HuH-7 (cell line): Measurements from ENCODE around the gene MYO1D.

Experiments used
- DNase-seq: peaks from one replicate; pipeline ENCODE4 v3.0.0; 2011; ENCODE audit warnings: low spot score

MYO1D gene

DNA sequence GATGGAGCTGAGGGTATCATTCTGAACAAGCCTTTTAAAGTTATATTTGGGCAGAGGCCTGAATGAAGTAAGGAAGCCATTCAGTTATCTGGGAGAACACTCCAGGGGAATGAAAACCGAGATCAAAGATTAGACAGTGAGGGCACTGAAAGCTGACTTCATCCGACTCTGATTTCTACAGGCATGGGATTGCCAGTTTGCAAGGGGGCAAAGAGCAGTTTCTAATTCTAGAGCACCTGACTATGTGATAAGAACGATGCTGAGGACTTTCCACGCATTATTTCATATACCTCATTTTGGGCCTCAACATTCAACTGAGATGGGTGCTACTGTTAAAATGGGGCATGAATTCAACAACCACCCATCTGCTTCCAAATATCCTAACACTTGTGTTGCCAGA is 254.4 kb downstream of the MYO1D start:
- no peak for DNase-seq

DNA sequence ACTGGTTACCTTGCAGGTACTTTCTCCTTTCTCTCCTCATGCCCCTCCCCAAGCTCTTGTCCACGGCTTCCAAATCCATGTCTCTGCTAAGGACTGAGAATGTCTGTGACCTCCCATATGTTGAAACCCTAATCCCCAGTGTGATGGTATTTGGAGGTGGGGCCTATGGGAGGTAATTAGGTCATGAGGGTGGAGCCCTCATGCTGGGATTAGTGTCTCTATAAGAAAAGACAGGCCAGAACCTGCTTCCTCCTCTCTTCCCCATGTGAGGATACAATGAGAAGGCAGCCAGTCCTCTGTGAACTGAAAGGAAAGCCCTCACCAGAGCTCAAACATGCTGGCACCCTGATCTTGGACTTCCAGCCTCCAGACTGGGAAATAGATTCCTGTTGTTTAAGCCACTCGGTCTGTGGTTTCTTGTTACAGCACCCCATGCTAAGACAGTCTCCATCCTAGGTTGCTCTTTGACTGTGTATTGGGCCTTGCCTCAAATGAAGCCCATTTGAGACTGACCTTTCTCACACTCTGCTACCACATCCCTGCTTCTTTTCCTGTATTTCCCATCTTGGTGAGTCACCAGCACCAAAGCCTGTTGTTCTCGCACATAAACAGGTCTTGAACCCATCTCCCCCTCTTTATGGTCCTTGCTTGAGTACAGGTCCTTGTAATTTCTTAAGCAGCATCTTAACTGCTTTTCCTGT is 255.2 kb downstream of the MYO1D start:
- DNase-seq = no peak

DNA sequence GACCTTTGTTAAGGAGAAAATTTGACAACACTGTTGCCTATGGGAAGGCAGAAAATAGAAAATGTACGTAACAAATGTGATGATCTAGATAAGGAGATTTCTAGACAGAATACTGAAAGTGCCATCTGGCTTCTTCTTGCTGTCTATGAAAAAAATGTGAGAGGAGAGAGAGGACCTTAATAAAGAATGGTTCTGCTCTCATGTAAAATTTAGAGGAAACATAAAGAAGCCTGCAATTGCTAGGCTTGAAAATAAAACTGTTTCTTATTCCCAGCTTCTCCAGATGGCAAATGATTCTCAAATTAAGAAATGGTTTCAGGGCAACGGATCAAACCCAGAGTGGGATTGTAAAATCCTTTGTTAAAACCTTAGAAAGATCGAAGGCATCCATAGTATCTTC is 261.6 kb downstream of the MYO1D start:
- no peak for DNase-seq

DNA sequence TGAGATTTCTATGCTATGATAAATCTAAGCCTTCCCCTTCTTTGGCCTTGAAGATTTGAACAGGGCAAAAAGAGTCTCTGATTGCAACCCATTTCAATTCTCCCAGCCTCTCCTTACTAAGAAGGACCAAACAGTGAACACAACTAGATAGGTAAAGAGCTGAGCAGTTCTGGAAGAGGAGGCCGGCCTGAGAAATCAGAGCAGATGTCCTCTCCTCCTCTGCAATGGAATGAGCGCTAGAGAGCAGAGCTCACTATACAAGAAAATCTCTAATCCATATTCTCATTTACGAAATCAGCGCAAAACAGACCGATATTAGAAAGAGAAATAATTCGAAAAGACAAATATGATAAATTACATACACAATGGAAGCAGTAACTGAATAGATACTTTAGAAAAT is 266.0 kb downstream of the MYO1D start:
- no peak for DNase-seq

DNA sequence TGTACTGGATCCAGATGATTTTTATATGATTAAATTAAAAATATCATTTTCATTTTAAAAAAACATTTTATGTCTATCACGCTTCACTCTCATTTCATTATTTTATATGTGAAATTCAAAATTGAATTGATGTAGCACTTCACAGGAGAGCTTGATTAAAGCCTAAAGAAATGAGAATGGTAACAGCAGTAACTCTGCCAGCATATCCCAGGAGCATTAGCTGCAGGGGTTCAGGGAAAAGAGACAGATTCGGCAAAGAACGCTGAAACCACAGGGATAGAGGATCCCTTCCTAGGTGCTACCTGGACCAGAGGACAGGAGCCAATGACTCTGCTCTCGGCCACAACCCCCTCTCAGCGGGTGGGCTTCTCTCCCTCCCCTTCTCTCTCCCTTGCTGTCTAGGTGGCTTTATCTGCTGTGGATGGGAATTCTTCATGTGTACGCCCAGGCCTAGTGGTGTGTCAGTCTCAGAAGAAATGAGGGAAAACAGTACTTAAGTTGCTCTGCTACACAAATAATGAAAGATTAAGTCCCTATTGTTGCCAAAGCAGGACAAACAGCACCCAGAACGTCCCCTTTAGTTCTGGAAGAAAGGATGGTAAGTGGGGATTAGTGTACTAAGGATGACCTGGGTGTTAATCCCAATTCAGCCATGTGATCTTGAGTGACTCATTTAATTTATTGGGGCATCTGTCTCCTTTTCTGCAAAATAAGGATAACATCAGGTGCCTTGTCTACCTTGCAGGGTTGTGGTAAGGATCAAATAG is 266.9 kb downstream of the MYO1D start:
- no peak for DNase-seq

DNA sequence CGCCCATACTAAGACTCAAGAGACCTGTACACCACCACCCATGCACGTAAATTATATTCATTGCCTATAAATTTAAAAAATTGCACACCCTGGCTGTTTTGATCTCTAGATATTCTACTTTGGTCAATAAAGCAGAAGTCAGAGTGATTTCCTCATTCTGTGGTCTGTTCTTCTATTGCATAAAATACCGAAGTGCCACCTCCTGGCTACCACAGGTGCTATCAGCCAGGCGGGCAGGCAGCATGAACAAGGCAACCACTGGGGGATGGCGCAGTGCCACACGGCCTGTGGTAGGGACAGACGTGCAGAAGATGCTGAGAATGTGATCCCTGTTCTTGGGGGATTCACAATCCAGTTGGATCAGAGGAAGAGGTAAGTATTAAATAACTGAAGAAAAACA is 267.8 kb downstream of the MYO1D start:
- no peak for DNase-seq

DNA sequence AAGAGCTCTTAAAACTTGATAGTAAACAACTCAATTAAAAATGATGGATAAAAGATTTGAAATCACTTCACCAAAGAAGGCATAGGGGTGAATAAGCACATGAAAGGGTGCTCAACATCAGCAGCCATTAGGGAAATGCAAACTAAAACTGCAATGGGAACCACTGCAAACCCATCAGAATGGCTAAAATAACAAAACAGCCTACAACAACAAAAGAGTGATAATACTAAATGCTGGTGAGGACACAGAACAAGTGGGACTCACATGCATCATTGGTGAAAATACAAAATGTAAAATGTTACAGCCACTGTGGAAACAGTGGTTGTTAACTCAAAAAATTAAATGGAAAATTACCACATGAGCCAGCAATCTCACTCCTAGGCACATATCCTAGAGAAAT is 268.7 kb downstream of the MYO1D start:
- no peak for DNase-seq

DNA sequence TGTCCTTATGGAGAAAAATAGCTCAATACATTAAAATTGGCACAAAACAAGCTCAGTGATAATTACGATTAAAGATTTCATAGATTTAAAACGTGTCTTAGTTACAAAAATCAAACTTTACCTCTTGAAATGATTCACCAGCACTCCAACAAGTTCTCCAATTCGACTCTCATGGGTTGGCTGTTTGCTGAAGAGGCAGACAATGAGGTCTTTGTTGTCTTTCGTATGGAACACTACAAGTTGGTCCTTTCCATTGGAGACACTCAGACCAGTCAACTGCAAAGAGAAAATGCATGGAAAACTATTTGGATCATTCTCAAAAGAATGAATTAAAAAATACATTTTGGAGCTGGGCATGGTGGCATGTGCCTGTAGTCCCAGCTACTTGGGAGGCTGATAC is 272.0 kb downstream of the MYO1D start:
- DNase-seq = no peak

DNA sequence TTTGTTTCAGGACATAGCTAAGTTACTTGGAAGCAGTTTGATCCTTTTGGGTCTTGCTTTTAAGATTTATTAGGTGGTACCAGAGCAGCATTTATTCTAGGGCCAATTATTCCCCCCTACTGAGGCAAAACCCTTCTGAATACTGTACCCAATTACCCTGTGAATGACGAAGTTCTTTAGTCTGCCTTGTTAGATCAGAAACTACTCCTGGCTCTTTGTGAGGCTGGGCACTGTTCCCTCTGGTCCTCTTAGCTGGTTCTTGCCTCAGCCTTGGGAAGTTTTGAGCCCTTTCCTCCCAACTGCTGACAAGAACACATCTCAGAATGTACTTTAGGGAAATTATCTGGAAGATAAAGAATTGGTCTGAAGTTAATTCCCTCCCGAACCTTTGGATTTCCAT is 274.5 kb downstream of the MYO1D start:
- no peak for DNase-seq

DNA sequence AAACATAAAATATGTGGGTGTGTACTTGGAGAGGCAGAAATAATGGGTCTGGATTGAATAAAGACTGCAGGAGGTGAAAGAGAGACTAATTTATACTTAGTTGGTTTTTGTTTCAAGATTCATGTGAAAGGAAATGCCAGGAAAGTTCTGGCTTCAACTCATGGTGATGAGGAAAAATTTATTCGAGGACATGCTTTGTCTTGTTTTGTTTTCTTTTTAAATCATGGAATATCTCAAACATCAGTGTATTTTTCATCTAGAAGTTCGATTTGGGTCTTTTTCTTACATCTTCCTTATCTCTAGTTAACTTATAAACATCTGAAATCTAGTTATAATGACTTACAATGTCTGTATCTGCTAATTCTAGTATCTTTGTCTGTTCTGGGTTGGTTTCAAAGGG is 275.1 kb downstream of the MYO1D start:
- no peak for DNase-seq

DNA sequence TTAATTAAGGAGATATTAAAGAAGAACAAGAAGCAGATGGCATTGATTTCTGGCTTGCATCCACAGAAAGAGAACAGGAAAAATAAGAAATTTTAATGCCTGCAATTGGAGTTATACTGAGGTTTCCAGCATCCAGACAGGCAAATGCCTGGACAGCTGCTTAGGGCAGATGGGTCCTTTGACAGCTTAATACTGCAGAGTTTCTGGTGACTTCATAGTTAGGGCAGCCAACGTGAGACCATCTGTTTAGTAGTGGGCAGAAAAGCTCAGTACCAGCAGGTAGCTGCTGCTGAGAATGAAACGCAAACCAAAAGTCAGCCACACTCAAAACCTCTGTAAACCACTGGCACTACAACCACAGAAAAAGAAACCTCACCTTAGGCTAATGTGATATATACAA is 280.3 kb downstream of the MYO1D start:
- DNase-seq = no peak

DNA sequence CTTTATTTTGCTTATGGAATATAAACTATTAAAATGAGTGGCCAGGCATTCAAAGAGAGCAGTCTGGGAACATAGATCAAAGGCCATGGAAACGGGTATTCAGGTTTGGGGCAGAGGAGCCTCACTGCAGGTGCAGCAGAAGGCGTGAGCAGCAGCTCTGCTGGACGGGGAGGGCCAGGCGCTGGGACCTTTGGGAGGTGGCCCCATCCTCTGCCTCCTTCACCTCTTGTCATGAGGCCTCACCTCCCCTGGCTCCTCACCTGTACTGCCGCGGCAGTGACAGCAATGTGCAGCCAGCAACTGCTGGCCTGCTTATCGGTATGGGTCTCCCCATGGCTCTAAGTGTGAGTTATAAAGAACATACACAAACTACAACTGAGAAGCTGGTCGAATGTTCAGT is 280.7 kb downstream of the MYO1D start:
- DNase-seq = no peak

DNA sequence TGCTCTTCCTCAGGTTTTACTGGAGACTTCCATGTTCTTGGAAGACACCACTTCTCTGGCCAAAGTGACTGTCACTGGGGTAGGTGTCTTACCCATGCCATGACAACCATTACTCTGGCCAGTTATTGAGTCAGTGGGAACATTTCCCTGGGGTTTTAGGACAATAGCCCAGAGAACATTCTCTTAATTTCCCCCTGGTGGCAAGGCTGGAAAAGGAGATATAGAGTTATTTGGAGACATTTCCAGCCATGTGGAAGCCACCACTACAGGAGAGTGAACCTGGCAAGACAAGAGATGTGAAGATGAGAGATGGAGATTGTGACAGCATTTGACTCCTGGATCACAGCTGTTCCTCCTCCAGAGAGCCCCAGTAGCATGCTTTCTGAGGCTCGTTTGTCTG is 283.9 kb downstream of the MYO1D start:
- DNase-seq = no peak

DNA sequence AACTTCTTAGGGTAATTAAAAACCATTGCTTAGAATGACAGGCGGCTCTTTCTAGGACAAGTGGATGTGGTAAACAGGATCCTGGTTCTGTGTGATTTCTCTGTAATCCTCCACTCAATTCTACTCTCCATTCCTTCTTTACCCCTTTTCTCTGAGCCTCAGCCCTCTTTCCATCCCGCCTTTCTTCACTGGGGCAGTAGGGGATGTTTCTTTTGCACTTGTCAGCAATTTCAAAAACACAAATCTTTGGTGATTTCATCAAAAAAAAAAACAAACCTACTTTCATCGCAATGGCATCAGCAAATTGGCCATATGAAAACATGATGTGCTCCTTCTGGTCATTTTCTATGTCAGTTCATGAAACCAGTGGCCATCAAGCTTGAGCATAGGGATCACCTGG is 285.5 kb downstream of the MYO1D start:
- no peak for DNase-seq

DNA sequence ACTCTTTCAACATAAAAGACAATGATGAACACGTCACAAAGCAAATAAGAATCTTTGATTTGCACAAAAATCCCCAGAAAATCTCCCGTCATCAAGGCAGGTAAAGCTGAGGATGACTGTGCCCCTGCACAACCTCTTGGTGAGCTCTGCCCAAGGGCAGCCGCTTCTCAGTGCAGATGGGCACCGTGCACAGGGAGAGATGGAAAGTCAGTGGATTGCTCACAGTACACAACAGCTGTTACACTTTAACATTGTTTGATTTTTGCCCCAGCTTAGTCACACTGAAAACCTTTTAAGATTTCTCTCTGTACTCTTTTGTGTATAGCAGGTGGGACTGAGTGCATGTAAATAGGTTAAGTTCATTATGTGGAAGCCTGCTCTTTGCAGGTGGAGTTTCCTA is 285.9 kb downstream of the MYO1D start:
- DNase-seq = no peak

DNA sequence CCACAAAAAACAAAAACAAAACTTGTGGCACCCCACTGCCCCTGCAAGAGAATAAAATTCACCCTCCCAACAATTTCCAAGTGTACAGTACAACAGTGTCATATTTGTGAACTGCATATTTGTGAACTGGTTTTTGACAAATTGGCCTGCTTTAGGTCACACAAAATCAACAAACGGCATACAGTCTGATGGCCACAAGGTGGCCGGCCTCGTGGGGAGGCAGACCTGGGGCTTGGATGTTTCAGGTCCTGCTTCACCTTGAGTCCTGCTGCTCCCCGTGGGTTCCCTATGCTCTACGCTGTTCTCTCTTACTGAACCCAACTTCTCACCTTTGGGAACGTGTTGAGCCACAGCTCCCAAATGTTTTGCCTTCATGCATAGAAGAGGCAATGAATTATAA is 287.9 kb downstream of the MYO1D start:
- peak; percentile 45 for DNase-seq

DNA sequence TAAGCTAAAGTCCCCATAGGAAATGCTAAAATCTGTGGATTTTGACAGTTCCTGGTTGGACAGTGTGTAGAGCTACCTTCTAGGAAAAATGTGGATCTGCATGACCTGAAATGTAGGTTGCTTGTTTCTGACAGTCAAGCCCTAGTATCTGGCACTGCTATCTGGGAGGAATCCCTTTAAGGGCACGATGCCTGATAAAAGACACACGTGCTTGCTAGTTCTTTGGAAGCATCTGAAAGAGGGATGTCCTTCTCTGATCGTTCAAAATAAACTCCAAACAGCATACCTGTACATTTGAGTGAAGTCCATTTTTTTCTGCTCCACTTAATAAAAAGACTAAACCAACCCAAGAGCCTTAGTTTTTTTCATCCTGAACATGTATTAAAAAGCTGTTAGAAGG is 288.8 kb downstream of the MYO1D start:
- no peak for DNase-seq

DNA sequence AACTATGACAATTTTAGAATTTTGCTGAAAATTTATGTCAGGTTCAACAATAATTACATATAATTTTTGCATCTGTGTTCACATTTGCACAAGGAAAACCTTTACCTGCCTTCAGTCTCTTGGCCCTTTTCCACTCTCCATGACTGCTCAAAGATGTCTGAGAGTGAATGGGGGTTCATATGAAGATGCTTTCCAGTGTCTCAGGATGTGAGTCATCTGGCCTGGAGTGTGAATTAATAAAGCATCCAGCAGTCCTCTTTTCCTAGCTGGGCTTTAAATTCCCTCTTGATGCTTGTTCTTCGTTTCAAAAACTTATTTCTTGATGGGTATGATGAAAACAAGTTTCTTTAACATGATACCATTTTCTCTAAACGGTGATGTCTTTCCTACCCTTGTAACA is 290.3 kb downstream of the MYO1D start:
- DNase-seq = no peak

DNA sequence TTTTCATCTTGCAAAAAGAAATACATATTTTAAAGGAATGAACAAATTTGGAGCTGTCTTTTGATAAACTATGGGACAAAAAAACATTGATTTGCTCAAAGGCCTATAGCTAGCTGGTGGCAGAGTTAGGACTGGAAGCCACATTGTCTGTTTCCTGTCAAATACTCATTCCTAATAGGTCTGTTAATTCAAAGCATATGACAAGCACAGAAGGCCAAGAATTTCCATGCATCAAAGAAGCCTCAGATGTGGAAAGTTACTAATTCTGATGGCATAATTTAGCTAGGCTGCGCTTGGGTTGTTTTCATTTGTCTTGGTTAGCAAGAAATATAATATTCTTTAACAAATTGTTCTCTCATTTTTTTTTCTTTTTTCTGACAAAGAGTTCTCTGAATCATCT is 292.1 kb downstream of the MYO1D start:
- DNase-seq = no peak

DNA sequence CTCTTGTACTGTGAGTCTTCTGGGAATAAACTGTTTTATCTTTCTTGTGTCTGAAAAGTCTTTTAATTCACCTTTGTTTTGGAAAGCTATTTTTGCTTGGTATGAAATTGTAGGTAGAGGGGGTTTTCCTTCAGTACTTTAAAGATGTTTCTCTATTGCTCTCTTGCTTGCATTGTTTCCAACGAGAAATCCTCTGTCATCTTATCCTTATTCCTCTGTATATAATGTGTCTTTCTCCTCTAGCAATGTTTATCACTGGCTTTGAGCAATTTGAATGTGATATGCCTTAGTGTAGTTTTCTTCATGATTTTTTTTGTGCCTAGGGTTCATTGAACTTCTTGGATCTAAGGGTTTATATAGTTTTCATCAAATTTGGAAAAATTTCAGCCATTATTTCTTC is 293.9 kb downstream of the MYO1D start:
- DNase-seq = no peak

DNA sequence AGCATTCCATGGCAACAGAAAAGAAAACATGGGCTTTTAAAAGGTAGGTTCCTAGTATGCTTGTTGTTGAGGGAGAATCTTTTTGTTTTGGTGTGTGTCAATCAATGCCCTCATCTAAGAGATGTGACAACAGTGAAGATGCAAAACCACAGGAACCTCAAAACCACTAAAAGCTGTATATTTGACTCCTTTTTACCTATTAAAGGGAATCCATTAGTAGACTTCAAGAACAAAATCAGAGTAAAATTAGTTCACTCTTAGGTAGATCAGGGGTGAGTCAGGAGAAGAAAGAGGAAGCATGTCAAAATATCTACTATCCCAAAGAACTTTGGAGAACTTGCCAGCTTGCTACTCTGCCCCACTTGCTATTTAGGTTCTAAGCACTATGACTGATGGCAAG is 301.1 kb downstream of the MYO1D start:
- DNase-seq = no peak

DNA sequence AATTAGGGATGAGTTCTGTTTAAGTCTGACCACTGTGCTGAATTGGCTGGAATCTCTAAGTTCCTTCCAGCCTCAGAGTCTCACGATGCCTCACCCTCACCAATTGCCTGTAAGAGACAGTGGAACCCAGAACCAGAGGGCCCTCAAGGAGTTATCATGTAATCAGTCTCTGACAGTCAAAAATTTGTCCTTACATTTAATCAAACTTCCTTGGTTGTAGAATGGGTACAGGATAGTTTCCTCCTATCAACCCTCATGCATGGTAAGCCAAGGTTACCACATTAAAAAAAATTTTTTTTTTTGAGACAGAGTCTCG is 306.9 kb downstream of the MYO1D start:
- no peak for DNase-seq

DNA sequence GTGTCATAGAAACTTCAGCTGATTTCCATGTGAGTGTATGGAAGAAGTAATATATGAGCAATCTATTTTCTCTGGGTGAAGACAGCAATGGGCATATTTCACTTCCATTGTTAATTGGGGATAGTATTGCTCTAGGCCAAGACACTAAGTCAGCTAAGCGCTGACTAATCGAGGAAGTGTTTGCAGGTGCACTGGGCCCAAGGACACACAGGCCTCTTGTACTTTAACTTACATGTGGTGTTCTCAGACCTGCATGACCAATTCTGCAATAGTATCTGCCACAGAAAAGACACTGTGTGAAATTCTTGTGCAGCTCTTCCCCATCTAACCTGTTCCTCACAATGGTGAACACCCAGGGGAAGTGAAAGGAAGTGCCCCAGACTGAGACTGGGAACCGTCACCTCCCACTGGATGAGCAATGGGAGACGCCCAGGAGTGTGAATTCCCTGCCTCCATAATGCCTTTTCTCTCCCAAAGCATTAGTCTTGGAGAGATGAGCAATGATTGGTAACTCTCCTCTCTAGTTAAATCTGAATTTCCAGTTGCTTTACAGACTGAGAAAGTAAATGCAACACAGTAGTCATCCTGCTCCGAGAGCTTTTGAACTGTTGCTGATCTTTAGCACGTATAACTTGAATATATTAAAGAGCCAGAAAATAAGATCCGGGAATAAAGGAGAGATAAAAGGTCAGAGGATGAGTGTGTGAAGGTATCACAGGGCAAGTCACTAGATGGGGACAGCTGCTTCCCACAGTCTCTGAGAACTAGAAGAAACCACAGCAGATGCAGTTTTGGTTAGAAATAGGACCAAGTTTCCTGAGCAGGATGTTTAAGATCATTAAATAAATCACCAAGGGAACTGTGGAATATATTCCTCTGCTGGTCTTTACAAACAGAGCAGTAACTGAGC is 307.5 kb downstream of the MYO1D start:
- DNase-seq = no peak
